Activated CD4-positive, alpha-beta T cell treated with anti-CD3 and anti-CD28 coated beads, Interleukin-2, amount 50 U/mL, for 48 hours (primary cell): ENCODE results near the gene FAM187B.
"Not testable (repeated sequence)": the region's sequence is repeated elsewhere in the genome, so short reads cannot be mapped to it uniquely, and the experiment has no call there.

ENCODE experiments used
- DNase-seq, 2 experiments: peaks; one replicate each; pipeline ENCODE4 v3.0.0-alpha.2; 2020

Gene FAM187B

DNA sequence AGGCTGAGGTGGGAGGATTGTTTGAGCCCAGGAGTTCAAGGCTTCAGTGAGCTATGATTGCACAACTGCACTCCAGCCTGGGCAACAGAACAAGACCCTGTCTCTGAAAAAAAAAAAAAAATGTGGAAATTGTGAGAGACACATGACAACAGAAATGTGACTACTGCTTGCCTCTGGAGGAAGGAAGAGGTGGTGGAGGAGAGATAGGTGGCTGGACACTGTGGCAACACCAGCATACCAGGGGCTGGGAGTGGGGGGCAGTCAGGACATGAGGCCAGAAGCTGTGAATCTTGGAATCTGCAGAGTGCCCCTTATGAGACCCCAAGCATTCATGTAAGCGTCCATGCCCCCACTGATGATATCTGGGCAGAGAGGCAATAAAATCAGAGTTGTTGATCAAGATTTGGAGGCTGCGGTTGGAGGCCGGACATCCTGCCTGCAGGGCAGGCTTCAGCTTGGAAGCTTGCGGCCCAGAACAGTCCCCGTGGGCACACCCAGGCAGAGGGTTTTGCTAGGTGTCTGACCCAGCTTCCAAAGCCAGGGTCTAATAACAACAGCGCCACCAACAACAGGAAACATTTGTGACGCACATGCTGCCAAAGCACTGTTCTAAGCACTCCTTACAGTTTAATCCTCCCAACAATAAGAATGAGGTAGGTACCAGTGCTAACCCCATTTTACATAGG lies 16.9 kb downstream of the FAM187B start:
- peak; percentile 55 to 64 for DNase-seq

DNA sequence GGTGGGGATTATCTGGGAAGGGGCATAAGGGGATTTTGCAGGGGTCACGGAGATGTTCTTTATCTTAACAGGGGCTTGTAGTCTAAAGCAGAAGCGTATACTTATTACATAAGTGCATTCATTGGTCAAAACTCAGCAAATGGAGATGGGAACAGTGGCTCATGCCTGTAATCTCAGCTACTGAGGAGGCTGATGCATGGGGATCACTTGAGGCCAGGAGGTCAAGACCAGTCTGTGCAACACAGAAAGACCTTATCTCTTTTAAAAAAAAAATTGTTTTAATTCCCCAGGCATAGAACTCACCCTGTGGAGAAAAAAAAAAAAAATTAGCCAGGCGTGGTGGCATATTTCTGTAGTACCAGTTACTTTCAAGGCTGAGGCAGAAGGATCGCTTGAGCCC lies 18.9 kb downstream of the FAM187B start:
- DNase-seq = no peak

DNA sequence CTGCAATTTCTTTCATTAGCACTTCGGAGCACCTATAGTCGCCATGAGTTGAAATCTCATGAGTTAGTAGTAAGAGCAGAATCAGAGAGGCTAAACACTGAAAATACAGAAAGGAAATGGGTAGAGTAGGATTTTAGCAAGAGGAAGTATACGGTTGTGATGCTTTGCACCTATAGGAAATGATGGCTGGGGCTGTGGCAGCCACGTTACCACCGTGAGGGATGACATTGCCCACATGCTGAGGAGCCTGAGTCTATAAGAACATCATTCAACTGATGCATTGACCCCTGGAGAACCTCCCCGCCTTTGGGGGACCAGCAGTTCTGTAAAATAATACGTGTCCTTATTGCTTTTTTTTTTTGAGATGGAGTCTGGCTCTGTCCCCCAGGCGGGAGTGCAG lies 20.4 kb downstream of the FAM187B start:
- no peak for DNase-seq

DNA sequence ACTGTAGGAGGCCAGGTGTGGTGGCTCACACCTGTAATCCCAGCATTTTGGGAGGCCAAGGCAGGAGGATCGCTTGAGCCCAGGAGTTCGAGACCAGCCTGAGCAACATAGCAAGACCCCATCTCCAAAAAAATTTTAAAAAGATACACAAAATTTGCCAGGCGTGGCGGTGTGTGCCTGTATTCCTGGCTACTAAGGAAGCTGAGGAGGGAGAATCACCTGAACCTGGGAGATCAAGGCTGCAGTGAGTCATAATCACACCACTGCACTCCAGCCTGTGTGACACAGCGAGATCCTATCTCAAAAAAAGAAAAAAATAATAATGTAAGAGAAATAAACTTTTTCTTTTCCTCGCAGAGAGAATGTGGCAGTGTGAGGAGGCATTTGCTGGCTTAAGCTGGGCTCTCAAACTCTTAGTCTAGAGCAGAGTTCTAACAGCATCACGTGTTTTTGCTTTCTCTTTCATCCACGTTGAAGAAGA lies 21.1 kb downstream of the FAM187B start:
- no peak for DNase-seq

DNA sequence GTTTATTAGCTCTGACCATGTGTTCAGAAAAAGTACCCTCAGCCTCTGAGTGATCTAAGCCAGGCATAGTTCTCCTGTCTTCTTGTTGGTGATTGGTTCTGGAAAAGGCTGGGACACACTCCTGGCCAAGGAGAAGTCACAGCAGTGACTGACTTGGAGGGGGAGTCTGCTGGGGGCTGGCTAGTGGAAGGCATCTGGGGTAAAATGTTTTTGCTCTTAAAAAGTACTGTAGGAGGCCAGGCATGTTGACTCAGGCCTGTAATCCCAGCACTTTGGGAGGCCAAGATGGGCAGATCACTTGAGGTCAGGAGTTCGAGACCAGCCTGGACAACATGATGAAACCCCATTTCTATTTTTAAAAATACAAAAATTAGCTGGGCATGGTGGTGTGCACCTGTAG lies 21.7 kb downstream of the FAM187B start:
- no peak for DNase-seq

DNA sequence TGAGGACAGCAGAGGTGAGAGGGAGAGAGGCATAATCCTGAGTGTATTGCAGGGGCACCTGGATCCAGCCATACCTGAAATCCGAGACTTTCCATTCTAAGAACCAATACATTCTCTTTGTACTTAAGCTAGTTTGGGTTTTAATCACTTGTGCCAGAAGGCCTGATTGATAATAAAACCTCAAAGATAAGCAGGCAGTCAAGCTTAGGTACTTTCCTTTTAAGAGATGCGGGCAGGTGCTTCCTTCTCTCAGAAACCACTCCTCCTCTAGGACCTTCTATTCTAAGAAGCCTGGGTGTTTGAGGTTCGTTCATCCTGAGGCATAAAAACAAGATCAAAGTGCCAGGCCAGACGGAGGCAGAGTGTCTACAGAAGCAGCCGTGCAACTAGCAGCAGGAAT lies 22.2 kb downstream of the FAM187B start:
- no peak for DNase-seq

DNA sequence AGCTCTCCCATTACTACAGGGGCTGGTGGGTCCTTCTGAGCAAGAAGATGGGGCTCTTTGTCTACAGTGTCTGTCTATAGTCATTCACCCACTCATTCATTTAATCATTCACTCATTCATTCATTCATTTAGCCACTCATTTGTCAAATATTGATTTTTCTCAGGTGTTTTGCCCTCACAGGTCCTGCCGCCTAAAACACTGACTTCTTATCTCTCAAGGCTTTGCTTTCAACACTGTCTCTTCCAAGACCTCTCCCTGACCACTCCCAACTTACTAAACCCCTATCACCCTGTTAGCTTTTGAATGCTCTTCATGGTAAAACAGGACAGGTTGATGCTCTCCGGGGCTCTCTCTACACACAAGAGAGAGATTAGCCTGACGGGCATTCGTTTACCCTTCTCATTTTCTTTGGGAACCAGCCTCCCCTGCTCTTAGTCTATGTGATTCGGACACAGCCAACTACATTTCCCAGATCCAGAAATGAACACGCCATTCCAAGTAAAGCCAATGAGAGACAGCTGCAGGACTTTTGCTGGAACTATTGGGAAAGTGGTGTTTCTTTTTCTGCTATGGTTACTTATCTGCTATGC lies 22.7 kb downstream of the FAM187B start:
- DNase-seq = no peak

DNA sequence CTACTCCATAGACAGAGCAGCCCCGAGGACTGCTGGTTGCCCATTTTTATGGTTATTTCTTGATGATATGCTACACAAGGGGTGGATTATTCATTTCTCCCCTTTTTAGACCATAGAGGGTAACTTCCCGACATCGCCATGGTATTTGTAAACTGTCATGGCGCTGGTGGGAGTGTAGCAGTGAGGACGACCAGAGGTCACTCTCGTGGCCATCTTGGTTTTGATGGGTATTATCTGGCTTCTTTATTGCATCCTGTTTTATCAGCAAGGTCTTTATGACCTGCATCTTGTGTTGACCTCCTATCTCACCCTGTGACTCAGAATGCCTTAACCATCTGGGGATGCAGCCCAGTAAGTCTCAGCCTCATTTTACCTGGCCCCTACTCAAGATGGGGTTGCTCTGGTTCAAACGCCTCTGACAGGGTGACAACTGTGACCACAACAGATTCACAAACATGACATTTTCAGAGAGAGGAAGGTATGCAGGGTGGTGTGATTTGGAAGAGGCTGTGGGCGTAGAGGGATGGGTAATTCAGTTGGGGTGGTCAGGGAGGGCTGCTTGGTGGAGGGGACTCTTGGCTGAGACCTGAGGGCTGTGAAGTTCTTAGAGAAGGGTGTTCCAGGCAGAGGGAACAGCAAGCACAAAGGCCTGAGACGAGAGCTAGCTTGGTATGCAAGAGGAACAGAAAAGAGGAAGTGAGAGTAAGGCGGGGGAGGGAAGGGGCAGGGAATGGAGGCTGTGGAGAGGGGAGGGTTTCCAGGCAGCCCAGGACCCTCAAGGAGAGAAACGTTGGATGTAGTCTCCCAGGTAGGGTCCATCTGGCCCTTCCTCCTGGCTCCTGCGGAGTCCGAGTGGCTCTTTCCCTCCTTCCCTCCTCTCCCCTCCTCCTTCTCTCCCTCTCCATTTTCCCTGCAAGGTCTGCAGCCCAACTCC lies 23.5 kb downstream of the FAM187B start:
- no peak for DNase-seq

DNA sequence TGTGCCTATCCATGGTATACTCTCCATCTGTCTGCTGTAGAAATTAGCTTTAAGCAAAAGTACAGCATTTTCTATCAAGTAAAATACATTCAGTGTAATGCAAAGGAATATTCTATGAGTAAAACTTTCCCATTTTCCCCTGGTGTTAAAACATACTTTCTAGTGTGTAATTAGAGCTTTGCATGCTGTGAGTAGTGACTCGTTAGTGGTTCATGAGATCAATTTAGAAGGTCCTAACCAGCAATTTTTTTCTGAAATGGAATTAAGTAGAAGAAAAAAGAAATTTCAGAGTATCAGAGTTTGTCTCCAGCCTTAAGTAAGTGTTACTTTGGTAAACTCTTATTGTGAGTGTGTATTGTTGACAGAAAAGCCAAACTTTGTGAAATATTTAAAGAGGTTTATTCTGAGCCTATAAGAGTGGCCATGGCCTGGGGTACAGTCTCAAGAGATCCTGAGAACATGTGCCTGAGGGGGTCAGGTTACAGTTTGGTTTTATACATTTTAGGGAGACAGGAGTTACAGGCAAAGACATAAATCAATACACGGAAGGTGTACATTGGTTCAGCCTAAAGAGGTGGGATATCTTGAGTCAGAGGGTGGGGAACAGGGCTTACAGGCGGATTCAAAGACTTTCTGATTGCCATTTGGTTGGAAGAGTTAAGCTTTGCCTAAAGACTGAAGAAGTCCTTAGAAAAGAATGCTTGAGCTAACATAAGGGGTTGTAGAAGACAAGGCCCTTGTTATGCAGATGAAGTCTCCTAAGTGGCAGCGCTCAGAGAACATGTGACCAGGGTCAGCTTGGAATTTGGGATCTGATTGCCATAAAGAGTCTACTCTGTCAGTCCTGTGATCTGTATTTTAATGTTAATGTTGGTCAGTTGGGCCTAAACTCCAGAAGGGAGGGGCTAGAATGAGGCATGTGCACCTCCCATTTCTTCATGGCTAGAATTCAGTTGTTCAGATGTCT lies 25.5 kb downstream of the FAM187B start:
- no peak for DNase-seq

DNA sequence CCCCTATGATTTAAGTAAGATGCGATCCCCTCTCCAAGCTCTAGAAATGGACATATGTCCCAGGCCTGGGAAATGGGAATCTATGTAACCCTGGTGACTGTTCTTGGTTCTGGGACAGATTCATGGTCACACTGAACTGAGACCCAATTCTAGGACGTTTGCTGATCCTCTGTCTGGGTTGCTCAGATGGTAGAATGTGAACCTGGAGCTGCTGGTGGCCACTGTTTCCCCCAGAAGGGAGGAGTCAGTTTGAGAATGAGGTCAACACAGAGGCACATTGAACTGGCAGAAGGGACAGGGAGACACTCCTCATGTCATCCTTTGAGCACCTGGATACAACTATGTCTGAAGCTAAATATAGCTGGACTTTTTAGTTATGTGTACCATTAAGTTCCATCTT lies 29.1 kb downstream of the FAM187B start:
- DNase-seq = no peak

DNA sequence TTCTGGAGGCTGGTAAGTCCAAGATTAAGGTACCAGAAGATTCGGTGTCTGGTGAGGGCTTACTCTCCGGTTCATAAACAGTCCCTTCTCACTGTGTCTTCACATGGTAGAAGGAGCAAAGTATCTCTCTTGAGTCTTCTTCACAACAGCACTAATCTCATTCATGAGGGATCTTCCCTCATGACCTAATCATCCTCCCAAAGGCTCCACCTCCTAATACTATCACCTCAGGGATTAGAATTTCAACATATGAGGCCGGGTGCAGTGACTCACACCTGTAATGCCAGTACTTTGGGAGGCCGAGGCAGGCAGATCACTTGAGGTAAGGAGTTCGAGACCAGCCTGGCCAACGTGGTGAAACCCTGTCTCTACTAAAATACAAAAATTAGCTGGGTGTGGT lies 31.7 kb downstream of the FAM187B start:
- DNase-seq = not testable (repeated sequence)

DNA sequence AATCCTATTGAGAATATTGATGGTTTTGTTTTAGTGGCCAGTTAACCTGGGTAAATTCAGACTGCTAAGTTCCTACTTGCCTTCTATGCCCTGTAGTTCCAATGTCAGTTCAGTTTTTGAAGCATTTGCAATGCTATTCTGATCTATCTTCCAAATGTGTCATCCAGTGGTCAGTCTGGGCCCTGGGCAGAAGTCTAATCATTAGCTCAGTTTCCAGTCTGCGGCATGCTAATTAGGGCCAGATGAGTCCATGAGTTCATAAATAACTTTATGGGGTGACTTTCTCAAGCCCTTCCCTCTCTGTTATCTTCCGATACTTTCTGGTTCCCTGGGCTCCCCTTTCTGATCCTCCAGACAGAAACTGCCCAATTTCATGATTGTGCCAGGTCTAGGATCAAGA lies 32.7 kb downstream of the FAM187B start:
- no peak for DNase-seq

DNA sequence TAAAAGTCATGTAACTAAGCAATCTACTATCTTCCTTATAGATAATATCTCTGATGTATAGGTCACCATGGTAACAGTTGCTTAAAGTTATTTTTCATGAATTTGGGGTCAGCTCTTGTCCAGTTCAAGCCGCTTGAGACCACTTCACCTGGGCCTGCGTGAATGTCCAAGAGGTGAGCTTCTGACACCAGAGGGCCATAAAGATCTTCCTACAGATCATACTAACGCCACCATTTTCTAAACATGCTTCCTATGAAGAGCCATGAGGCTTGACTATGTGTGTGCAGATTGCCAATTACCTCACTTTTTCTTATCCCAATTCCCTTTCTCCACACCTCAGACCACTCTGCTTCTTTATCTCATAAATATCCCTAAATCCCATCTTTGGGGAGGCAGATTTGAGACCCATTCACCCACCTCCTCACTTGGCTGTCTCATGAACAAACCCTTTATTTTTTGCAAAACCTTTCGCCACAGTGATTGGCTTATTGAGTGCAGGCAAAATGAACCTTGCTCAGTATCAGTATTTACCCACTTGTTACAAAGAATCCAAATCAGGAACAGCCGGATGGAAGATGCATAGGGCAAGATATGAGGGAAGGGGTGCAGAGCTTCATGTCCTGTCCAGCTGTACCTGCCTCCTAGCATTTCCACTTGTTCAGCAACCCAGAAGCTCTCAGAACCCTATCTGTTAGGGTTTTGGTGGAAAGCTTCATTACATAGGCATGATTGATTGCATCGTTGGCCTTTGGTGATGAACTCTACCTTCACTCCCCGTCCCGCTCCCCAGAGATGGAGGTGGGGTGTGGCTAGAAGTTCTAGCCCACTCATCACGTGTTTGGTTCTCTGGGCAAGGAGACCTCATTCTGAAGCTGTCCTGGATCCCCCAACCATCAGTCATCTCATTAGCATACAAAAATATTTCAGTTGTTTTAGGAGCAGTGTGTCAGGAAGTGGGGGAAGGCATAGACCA lies 34.2 kb downstream of the FAM187B start:
- DNase-seq = no peak

DNA sequence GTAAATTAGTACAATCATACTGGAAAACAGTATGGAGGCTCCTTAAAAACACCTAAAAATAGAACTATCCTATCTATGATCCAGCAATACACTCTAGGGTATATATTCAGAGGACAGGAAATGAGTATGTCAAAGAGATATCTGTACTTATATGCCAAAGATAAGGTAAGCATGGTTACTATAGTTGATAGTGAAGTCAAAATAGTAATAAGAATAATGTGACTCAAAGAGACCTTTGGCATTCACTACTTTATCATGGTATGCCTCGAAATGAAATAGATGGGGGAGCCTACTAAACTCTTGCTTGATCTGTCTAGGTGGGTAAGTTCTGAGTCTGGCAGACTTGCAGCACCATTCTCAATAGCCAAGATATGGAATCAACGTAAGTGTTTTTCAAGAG lies 43.7 kb downstream of the FAM187B start:
- no peak for DNase-seq

DNA sequence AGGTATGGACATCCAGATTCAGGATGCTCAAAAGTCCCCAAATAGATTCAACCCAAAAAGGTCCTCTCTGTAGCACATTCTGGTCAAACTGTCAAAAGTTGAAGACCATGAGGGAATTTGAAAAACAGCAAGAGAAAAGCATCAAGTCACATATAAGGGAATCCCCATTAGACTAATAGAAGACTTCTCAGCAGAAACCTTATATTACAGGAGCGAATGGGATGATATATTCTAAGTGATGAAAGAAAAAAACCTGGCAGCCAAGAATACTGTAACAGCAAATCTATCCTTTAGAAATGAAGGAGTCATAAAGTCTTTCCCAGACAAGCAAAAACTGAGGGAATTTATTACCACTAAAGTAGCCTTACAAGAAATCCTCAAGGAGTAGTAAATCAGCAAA lies 44.3 kb downstream of the FAM187B start:
- no peak for DNase-seq

DNA sequence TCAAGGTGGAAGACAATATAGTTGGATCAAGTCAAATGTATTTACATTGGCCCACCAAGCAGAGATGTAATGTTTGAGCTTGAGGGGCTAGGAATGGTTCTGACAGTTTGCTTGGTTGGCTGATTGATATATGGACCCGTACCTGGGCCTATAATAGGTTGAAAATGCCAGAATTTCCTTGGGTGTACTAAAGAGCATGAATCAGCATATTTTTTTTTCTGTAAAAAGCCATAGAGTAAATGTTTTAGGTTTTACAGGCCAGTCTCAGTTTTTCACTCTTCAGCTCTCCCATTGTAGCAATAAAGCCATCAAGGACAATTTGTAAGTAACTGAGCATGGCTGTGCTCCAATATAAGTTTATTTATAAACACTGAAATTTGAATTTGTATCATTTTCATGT lies 47.2 kb downstream of the FAM187B start:
- no peak for DNase-seq

DNA sequence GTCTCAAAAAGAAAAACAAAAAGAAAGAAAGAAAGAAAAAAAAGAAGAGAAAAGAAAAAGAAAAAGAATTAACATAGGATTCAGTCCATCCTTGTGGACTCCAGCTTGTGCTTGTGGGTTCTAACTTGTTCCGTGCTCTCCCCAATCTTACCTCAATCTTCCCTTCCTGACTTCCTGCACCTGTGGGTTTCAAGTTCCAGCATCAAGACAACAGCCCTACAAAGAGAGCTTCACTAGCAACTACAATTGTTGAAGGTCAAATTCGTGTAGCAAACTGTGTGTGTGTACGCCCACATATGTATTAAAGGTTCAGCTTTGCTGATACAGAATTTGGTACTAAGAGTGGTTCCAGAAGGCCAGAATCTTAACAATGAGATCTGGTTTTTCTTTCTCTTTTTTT lies 48.7 kb downstream of the FAM187B start:
- no peak for DNase-seq

DNA sequence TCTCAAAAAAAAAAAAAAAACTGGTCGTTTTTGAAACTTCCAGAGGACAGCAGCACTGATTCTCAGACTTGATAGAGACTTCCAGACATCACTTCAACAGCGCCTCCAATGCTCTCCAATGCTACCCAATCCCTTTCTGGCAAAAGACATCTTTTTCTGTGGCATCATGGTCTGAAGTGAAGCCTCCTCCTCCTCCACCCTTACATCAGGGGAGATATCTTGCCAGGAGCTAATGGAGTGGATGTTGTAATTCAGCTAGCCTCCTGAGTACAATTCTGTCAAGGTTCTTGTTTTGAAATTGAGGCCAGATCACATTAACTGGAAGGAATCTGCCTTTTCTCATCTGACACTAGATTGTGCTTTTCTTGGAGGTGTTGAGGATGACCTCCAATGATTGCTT lies 49.8 kb downstream of the FAM187B start:
- no peak for DNase-seq

DNA sequence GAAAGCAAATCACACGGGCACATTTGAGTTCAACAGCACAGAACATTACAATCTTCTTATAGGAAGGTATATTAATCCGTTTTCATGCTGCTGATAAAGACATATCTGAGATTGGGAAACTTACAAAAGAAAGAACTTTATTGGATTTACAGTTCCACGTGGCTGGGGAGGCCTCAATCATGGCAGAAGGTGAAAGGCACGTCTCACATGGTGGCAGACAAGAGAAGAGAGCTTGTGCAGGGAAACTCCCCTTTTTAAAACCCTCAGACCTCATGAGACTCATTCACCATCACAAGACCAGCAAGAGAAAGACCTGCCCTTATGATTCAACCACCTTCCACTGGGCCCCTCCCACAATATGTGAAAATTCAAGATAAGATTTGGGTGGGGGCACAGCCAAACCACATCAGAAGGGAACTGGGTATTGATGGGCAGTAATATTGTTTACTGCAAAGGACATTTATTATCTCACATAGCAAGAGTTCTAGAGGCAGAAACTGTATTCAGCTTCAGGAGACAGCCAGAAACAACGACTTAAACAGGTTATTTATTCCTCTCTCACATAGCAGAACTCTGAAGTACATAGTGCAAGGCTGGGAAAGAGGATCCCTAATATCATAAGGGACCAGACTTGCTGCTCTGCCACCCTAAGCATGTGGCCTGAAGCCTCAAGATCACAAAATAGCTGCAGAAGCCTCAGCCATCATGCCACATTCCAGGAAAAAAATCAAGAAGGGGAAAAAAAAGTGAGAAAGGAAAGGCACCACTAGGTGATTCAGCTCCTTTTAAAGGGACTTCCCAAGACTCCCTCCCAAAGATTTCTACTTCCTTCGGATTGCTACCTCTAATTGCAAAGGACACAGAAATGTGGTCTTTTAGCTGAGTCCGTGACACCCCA lies 50.9 kb downstream of the FAM187B start:
- no peak for DNase-seq

DNA sequence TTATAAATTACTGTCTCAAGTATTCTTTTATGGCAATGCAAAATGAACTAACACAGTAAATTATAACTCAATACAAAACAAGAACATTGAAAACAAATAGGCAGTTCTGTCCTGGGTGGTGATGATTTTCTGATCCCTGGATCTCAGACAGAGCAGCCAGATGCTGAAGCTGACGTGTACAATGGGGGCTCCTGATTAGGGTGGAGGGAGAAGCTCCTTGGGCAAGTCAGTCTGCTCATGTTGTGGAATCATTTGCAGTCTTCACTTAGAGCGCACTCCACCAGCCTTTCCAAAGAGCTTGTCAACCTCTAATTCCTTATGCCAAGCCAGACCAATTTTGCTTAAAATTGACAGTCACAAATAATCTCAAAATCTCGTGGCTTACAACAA lies 52.4 kb downstream of the FAM187B start:
- DNase-seq = no peak
